HG03565 (cell line): ENCODE measurements around the gene ERMARD.

Experiments
- ATAC-seq: cut with Tn5 transposase; IDR thresholded peaks from one replicate; pipeline ENCODE4 v1.9.1; 2021; ENCODE audit warnings: mild to moderate bottlenecking, moderate library complexity; ENCODE audit not compliant: unreplicated experiment

ERMARD gene

GRCh38 chr6:169783401-169783800 is 32.0 kb downstream of the ERMARD start:
- no peak for ATAC-seq

- no peak for ATAC-seq
These were observed 32.8 kb downstream of the ERMARD start for GRCh38 chr6:169783971-169784820.

- ATAC-seq = no peak
These were observed 33.5 kb downstream of the ERMARD start for GRCh38 chr6:169784821-169785340.

- ATAC-seq = no peak
These were observed 34.1 kb downstream of the ERMARD start for GRCh38 chr6:169785566-169785965.

- ATAC-seq = no peak
These were observed 34.9 kb downstream of the ERMARD start for GRCh38 chr6:169786349-169786748.

GRCh38 chr6:169787797-169788196 is 36.4 kb downstream of the ERMARD start:
- ATAC-seq = no peak

- no peak for ATAC-seq
These were observed 37.4 kb downstream of the ERMARD start for GRCh38 chr6:169788809-169789145.

- no peak for ATAC-seq
These were observed 37.9 kb downstream of the ERMARD start for GRCh38 chr6:169789146-169789943.

GRCh38 chr6:169789944-169790927 is 38.8 kb downstream of the ERMARD start:
- peak; percentile 93 for ATAC-seq

- no peak for ATAC-seq
These were observed 40.3 kb downstream of the ERMARD start for GRCh38 chr6:169791721-169792131.

- no peak for ATAC-seq
These were observed 41.0 kb downstream of the ERMARD start for GRCh38 chr6:169792306-169793015.

GRCh38 chr6:169793408-169793807 is 42.0 kb downstream of the ERMARD start:
- ATAC-seq = no peak

- ATAC-seq = no peak
These were observed 43.1 kb downstream of the ERMARD start for GRCh38 chr6:169794317-169795055.

GRCh38 chr6:169795196-169795595 is 43.8 kb downstream of the ERMARD start:
- ATAC-seq = no peak

GRCh38 chr6:169798764-169799473 is 47.5 kb downstream of the ERMARD start:
- ATAC-seq = no peak

- no peak for ATAC-seq
These were observed 48.1 kb downstream of the ERMARD start for GRCh38 chr6:169799474-169799926.

- no peak for ATAC-seq
These were observed 48.8 kb downstream of the ERMARD start for GRCh38 chr6:169800116-169800667.

- ATAC-seq = no peak
These were observed 49.4 kb downstream of the ERMARD start for GRCh38 chr6:169800668-169801395.
